ENCODE measurements around the gene IPO8. TPM values are rescaled to one million over a fixed set of nuclear protein-coding genes. Genes with fewer than 3 reads are reported as not detected.
"Not testable (repeated sequence)": the region's sequence is repeated elsewhere in the genome, so short reads cannot be mapped to it uniquely, and the experiment has no call there.

Gene IPO8
- total and polyA plus RNA-seq, 12 donors: 7.3 to 30.7 (median 23.8) TPM

DNA sequence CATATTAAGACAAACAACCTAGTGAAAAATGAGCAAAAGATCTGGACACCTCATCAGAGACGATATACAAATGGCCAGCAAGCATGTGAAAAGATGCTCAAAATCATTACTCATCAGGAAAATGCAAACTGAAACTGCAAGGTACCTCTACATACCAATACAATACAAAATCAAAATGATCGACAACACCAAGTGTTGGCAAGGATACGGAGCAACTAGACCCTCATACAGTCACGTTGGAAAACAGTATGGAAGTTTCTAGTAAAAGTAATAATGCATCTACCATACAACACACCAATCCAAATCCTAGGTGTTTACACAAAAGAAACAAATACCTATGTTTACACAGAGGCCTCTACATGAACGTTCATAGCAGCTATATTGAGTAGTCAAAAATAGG, 99.9 kb downstream of the IPO8 start:
- H3K27me3 ChIP-seq: no peaks in the 10 kb centered on the region
- ATAC-seq (no peak), DNase-seq (no peak)
- H3K36me3 ChIP-seq: peaks cover 0 to 3% (median 0%) of the 10 kb centered on the region in 9 donors
- no peaks in the 10 kb centered on the region for H3K4me1 ChIP-seq
- 89 to 93% methylated on average over 5 of the region's 5 CpGs for WGBS, 2 donors
- H3K4me3 ChIP-seq: no peak overlapping the region
- intact Hi-C loops (cut with DNase I): no loop called here
- peaks cover 0 to 11% (median 0%) of the 10 kb centered on the region in 11 donors for H3K9me3 ChIP-seq
- TF ChIP-seq, protein P1, sequence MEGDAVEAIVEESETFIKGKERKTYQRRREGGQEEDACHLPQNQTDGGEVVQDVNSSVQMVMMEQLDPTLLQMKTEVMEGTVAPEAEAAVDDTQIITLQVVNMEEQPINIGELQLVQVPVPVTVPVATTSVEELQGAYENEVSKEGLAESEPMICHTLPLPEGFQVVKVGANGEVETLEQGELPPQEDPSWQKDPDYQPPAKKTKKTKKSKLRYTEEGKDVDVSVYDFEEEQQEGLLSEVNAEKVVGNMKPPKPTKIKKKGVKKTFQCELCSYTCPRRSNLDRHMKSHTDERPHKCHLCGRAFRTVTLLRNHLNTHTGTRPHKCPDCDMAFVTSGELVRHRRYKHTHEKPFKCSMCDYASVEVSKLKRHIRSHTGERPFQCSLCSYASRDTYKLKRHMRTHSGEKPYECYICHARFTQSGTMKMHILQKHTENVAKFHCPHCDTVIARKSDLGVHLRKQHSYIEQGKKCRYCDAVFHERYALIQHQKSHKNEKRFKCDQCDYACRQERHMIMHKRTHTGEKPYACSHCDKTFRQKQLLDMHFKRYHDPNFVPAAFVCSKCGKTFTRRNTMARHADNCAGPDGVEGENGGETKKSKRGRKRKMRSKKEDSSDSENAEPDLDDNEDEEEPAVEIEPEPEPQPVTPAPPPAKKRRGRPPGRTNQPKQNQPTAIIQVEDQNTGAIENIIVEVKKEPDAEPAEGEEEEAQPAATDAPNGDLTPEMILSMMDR (IDR thresholded peaks at IDR 0.05): no peak
- no peak overlapping the region for H3K27ac ChIP-seq

DNA sequence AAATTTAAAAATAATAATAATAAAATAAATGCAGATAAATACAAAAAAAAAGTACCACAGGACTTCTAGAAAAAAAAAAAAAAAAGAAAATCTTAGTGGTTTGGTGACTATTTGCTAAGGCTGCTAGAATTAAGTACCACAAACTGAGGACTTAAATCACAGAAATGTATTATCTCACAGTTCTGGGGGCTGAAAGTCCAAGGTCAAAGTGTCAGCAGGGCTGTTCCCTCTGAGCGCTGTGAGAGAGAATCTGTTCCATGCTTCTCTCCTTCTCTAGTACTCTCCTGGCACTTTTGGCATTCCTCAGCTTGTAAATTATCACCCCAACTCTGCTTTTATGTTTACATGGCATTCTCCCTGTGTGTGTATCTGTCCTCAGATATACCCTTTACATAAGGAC, 101.2 kb downstream of the IPO8 start:
- 94 to 96% methylated on average over 1 of the region's 1 CpG for WGBS, 2 donors
- H3K4me1 ChIP-seq: no peaks in the 10 kb centered on the region
- H3K27ac ChIP-seq: no peak overlapping the region
- intact Hi-C loops (cut with DNase I): no loop called here
- peaks cover 0 to 3% (median 0%) of the 10 kb centered on the region in 9 donors for H3K36me3 ChIP-seq
- H3K4me3 ChIP-seq: no peak overlapping the region
- TF ChIP-seq, protein P1 (IDR thresholded peaks at IDR 0.05): no peak
- DNase-seq (no peak), ATAC-seq (no peak)
- peaks cover 0 to 11% (median 0%) of the 10 kb centered on the region in 11 donors for H3K9me3 ChIP-seq
- H3K27me3 ChIP-seq: no peaks in the 10 kb centered on the region

DNA sequence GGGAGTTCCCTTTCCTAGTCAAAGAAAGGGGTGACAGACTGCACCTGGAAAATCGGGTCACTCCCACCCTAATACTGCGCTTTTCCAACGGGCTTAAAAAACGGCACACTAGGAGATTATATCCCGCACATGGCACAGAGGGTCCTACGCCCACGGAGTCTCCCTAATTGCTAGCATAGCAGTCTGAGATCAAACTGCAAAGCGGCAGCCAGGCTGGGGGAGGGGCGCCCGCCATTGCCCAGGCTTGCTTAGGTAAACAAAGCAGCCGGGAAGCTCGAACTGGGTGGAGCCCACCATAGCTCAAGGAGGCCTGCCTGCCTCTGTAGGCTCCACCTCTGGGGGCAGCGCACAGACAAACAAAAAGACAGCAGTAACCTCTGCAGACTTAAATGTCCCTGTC, 107.1 kb downstream of the IPO8 start:
- H3K4me3 ChIP-seq; H3K4me1 ChIP-seq; ATAC-seq; intact Hi-C loops (cut with DNase I); H3K9me3 ChIP-seq; H3K27ac ChIP-seq; H3K36me3 ChIP-seq; DNase-seq; H3K27me3 ChIP-seq: not testable (repeated sequence)
- WGBS, 2 donors: 84 to 88% methylated on average over 11 to 12 of the region's 13 CpGs

DNA sequence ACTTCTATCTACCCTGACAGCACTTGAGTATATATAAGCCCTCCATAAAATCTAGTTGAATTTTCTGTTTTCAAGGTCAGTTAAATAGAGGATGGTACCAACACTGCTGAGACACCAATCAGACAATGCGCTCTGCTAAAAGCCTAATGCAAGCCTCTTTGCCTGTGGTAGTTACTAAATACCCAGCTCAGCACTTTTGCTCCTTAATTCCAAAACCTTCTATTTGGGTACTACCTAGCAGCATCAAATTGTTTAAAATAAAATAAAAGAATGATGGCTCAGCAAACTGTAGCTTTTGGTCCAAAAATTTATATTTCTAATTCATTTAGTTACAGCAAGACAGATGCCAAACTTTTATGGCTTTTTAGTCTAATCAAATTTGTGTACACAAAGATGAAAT, 107.9 kb downstream of the IPO8 start:
- Histone ChIP-seq H3K27me3 (no peaks in the 10 kb centered on the region), H3K36me3 (no peaks in the 10 kb centered on the region), H3K27ac (no peak overlapping the region), H3K4me1 (no peaks in the 10 kb centered on the region), H3K9me3 (no peaks in the 10 kb centered on the region), H3K4me3 (no peak overlapping the region)
- 97 to 98% methylated on average over 1 of the region's 1 CpG for WGBS, 2 donors
- ATAC-seq (no peak), DNase-seq (no peak)
- TF ChIP-seq, protein P1 (IDR thresholded peaks at IDR 0.05): no peak
- intact Hi-C loops (cut with DNase I): no loop called here

DNA sequence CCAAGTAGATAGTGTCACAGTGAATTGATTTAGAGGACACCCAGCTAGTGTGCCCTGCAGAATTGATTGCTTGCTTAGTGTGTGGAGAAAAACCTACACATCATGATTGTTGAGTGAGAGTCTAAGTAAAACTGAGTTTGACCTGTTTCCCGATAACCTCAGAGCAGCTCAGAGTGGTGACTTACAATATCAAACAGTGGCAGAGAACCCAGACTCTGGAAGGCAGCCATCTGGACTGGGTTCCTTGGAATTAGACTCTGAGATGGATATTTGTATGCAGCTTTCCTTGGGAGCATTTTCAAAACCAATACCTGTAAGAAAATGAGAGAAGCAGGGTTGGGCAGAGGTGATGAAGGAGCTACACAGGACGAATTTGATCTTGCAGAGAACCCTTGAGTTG, 109.8 kb downstream of the IPO8 start:
- H3K36me3 ChIP-seq: no peaks in the 10 kb centered on the region
- H3K27me3 ChIP-seq: no peaks in the 10 kb centered on the region
- H3K9me3 ChIP-seq: no peaks in the 10 kb centered on the region
- whole genome bisulfite sequencing, 2 donors: 72 to 79% methylated on average over 2 of the region's 2 CpGs
- H3K4me3 ChIP-seq: no peak overlapping the region
- TF ChIP-seq, protein P1 (IDR thresholded peaks at IDR 0.05): no peak
- H3K27ac ChIP-seq: no peak overlapping the region
- ATAC-seq: no peak
- DNase-seq: no peak
- intact Hi-C loops (cut with DNase I): no loop called here
- no peaks in the 10 kb centered on the region for H3K4me1 ChIP-seq

Data from heart right ventricle (tissue), 16 donors.